ENCODE results near the gene ANKRD13C.

- TF ChIP-seq YY1 (IDR thresholded peaks at IDR 0.05; ENCODE audit: insufficient read depth, insufficient read length) (no peak), ZNF274 (IDR thresholded peaks at IDR 0.05; ENCODE audit: low read depth, low read length) (no peak)
Observed at GRCh38 chr1:70234733-70235132, 119.8 kb downstream of the ANKRD13C start.

Data from NT2/D1 (cell line).